Posterior vena cava (tissue), 2 donors: ENCODE measurements around the gene COX6A2. TPM values are rescaled to one million over a fixed set of nuclear protein-coding genes. Genes with fewer than 3 reads are reported as not detected.
"Not testable (repeated sequence)": the region's sequence is repeated elsewhere in the genome, so short reads cannot be mapped to it uniquely, and the experiment has no call there.

Source experiments
- DNase-seq: peaks from one replicate; pipeline ENCODE4 v3.0.0-alpha.2; 2020; ENCODE audit warnings: low spot score
- intact Hi-C, 2 donors: fragments of 100-400 bp; cut with DNase I; formaldehyde crosslinking; loops; one replicate each; pipeline versions ENCODE4 v1.14.1 to v1.14.2; 2022 to 2023
- total RNA-seq, 2 donors: library from RNA; stranded (reverse); fragmentation: NEBNext Ultra II Directional; extraction: Animal tissue kit (Norgen Biotek cat#: 25700); gene quantifications; one replicate each; pipeline ENCODE4 v1.2.1, GENCODE V29; 2021
- donor health status: DM: yes; HTN: yes; CAD: no.
- donor health status: DM: yes; HTN: yes; CAD: no.

Gene COX6A2
- total RNA-seq, 2 donors from 2014 or later = 1.1 to 1.5 TPM

DNA sequence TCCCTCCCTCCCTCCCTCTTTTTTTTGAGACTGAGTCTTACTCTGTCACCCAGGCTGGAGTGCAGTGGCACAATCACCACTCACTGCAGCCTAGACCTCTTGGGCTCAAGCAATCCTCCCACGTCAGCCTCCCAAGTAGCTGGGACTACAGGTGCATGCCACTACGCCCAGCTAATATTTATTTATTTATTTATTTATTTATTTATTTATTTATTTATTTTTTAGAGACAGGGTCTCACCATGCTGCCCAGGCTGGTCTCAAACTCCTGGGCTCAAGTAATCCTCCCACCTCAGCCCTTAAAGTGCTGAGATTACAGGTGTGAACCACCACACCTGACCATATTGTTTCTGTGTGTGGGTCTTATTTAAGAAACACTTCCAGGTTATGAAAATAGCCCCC lies 11.1 kb downstream of the COX6A2 start:
- intact Hi-C loops, DNase-seq: not testable (repeated sequence)

DNA sequence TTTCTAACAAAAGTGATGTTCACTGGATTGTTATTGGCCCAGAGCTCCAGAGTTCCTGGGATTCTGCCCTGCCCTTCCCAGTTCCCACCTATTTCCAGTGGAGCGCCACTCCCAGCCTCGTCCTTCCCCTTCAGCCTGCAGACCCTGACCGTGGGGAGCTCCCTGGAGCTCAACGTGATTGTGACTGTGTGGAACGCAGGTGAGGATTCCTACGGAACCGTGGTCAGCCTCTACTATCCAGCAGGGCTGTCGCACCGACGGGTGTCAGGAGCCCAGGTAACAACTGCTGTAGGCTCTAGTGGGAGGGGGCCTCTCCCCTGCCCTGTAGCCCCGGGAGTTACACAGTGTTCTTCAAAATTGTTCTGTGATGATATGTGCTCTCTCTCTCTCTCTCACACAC lies 11.8 kb downstream of the COX6A2 start:
- DNase-seq = no peak

DNA sequence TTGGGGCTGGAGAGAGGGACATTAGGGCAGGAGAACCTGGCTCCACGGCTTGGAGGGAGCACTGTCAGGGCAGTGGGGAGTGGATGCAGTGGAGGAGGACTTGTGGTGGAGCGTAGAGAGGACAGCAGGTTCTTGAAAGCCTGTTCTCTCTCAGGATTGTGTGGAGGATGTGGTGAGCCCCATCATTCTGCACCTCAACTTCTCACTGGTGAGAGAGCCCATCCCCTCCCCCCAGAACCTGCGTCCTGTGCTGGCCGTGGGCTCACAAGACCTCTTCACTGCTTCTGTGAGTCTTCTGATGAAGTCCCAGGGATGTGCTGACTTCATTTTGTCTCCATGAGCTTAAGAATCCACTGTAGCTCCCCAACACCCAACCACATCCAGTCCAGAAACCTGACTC lies 13.5 kb downstream of the COX6A2 start:
- no peak for DNase-seq
- intact Hi-C loops = no loop called here

More for the DNA sequence above, 11.8 kb downstream of the COX6A2 start:
- intact Hi-C loops = no loop called here

DNA sequence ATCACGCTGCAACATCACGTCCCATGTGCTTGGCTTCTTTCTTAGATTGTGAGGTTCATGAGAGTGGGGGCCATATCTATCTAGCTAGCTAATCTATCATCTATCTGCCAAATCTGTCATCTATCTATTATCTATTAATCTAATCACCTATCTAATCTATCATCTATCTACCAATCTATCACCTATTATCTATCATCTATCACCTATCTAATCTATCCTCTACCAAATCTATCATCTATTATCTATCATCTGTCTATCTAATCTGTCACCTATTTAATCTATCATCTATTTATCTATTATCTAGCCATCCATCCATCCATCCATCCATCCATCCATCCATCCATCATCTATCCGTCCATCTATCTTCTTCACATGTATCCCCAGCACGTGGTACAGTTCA lies 14.2 kb downstream of the COX6A2 start:
- intact Hi-C loops = no loop called here
- no peak for DNase-seq

DNA sequence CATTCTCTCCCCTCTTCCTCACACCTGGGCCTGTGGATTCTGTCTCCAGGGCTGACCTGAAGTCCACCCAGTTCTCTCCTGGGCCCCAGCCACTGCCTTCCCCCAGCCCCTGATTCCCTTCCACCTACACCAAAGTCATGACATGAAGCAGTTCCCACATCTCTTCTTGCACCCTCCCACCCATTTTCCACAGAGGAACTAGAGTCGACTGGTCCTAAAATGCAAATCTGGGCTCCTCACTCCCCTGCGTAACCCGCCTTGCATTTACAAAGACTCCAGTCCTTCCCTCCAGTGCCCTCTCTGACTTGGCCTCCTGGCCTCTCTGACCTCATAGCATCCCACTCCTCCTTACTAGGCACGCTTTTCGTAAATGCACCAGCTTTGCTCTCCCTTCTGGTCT lies 14.8 kb downstream of the COX6A2 start:
- intact Hi-C loops = no loop called here
- DNase-seq = no peak

DNA sequence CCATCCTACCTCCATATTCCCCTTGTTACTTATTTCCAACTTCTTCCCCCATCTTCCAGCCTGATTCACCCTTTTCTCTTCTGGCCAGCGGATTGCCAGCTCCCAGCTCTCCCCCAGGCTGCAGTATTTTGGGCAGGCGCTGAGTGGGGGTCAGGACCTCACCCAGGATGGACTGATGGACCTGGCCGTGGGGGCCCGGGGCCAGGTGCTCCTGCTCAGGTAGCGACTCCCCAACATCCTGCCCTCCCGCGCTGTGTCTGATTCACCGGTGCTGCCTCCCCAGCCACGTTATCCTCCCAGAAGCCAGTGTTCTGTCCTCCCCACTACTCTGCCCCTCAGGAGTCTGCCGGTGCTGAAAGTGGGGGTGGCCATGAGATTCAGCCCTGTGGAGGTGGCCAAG lies 15.4 kb downstream of the COX6A2 start:
- intact Hi-C loops = no loop called here
- DNase-seq = no peak

DNA sequence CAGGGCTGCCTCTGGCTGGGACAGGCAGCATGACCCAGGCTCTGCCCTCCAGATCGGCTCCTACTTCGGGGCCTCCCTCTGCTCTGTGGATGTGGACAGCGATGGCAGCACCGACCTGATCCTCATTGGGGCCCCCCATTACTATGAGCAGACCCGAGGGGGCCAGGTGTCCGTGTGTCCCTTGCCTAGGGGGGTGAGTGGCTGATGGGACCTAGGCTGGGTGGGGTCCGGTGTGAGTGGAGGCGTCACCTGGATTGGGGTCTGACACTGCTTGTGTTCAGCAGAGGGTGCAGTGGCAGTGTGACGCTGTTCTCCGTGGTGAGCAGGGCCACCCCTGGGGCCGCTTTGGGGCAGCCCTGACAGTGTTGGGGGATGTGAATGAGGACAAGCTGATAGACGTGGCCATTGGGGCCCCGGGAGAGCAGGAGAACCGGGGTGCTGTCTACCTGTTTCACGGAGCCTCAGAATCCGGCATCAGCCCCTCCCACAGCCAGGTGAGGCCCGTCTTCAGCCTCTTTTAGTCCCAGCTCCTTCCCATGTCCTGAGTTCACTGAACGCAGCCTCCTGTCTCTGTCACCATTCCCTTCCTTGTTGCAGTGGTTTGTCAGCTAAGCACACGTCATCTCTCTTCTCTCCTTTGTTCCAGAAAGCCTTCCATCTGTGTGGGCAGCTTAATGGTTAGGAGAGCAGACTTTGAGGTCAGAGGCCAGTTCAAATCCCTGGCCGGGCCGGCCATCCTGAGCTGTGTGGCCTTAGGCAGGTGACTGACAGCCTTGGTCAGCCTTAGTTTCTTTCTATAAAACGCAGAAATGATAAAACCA lies 16.9 kb downstream of the COX6A2 start:
- intact Hi-C loops = no loop called here
- DNase-seq = no peak

DNA sequence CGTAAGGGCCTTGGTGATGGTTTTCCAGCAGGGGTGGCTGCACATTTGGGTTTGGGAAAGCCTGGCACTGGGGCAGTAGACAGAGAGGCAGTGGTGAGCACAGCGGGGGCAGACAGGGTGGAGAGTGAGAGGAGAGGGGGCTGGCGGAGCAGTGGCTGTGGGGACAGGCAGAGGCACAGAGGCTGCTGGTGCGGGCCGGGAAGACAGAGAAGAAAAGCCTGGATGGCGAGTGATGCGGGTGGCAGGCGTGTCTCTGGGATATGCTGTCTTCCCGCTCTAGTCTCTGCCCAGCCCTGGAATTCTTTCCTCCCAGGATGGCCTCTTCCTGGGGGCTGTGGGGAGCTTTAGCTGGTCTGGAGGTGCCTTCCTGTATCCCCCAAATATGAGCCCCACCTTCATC lies 18.1 kb downstream of the COX6A2 start:
- no peak for DNase-seq
- intact Hi-C loops = no loop called here

DNA sequence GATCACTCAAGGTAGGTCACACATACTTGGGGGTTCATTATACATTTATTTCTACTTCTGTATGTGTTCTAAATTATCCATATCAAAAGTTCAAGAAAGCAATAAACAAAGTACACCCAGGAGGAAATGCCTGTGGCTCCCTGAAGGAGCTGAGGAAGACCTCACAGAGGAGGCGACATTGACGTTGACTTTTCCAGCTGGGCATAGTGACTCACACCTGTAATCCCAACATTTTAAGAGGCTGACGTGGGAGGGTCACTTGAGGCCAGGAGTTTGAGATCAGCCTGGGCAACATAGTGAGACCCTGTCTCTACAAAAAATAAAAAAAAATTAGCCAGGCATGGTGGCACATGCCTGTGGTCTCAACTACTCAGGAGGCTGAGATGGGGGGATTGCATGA lies 18.7 kb downstream of the COX6A2 start:
- intact Hi-C loops = no loop called here
- no peak for DNase-seq

DNA sequence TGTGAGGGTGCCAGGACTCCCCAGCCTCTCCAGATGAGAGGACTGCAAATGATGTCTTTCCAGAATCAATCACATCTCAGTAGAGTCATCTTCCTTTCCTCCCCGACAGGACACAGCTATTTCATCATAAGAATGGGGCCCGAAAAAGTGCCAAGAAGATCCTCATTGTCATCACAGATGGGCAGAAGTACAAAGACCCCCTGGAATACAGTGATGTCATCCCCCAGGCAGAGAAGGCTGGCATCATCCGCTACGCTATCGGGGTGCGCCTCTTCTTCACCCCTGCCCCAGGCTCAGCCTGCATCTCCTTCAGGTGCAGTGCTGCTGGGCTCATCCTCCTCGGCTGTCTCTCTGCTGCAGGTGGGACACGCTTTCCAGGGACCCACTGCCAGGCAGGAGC lies 20.8 kb downstream of the COX6A2 start:
- DNase-seq = no peak
- intact Hi-C loops = no loop called here

DNA sequence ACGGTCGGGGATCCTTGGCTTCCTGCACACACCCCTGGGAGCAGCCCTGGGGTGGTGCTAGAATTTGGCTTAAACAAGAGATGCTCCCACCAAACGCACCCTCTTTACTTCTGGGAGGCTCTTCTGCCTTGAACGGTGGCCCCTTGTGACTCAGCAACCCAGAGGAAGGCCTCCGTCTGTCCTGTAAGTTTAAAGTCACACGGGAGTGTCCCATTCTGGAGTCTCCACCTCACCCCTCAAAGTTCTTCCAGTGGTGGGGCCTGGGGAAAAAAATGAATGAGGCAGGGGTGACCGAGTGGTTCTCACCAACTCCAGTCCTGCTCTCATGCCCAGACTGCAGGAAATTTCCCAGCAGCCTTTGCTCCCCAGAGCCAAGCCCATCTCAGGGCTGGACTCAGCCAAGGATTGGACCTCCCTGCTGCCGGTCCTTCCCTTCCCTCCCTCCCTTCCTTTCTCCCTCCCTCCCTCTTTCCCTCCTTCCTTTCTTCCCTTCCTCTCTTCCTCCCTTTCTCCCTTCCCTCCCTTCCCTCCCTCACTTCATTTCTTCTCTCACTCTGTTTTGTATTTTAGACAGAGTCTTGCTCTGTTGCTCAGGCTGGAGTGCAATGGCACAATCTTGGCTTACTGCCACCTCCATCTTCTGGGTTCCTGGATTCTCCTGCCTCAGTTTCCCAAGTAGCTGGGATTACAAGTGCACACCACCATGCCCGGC lies 23.7 kb downstream of the COX6A2 start:
- intact Hi-C loops = no loop called here
- no peak for DNase-seq

DNA sequence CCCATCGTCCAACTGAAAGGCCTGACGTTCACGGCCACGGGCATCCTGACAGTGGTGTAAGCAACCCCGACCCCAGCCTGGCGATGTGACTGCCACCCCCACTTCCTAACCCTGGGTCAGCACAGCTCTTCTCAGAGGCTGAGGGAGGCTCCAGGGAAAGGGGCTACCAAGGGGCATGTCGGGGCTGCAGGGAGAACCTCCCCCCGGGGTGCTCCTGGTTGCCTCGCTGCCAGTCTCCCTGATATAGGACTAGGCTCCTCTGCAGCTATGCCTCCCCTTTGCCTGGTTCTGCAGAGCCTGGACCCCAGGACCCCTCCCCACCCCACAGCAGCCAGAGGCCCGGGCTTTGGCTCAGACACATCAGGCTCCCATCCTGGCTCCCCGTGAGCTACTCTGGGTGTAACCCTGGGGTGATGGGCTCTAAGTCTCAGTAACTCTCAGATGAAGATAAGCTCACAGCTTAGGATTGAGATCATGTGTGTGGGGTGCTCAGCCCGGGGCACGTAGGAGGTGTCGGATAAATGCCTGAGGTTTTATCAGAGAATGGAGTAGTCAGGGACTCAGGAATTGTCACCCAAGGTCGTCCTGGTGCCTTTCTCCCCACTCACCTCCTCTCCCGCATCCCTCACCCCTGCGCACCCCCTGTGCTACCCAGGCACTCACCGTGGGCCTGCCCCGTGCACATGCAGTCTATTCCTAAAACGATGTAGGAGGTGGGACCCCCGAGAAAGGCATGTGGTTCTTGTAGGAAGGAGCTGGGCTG lies 24.4 kb downstream of the COX6A2 start:
- no peak for DNase-seq
- intact Hi-C loops = no loop called here

DNA sequence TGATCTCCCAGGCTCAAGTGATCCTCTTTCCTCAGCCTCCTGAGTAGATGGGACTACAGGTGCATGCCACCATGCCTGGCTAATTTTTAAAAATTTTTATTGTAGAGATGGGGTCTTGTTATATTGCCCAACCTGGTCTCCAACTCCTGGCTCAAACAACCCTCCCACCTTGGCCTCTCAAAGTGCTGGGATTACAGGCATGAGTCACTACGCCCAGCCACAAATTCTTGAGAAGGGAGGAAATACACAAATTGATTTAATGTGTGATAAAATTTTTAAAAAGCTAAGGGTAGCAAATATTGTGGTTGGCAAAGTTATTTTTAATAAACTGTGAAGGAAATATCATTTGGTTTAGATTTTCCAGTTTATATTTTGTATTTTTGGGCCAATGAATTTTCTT lies 25.5 kb downstream of the COX6A2 start:
- DNase-seq = no peak
- intact Hi-C loops = no loop called here

DNA sequence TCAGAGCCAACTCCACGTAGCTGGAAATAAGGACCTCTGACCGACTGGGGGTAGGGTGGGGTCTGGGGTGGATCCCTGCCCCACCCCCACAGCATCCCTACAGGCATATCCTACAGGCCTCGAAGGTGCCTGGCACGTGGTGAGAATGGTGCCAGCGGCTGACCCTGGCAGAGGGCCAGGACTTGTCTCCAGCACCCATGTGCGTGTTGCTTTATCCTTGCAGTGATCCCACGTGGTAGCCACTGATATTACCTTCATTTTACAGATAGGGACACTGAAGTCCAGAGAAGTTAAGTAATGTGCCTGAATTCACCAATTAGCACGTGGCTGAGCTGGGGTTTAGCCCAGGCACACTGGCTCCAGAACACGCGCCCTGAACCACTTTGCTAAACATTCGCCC lies 26.7 kb downstream of the COX6A2 start:
- intact Hi-C loops = no loop called here
- no peak for DNase-seq

DNA sequence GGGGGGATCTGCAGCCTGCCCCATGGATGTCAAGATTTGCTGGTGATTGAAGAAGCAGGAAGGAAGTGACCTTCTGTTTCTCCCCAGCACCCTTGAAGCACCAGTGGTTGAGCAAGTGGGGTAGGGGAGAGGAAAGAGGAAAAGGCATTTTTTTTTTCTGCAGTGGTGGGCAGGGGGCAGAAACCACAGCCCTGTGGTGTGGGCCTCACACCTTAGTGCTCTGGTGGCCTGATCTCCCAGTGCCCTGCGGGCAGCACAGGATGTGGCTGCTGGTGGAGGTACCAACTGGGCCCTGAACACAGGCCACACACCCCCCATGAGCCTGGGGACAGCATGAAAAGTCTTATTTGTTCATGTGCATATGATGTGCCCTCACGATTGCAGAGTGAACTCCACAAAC lies 28.0 kb downstream of the COX6A2 start:
- intact Hi-C loops = no loop called here
- DNase-seq = no peak

DNA sequence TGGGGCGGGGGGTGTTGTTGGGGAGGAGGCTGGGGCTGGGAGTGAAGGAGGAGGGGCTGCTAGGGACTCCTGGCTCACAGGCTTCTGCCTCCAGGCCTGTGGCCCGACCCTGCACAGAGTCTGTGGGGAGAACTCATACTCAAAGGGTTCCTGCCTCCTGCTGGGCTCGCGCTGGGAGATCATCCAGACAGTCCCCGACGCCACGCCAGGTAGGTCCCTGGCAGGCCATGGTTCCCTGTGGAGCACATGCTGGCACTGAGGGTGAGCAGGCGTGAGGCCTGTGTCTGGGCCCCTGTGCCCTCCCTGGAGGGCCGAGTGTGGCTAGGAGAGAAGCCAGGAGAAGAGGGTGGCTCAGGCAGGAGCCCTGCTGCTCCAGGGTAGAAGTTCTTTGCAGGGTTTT lies 30.5 kb downstream of the COX6A2 start:
- DNase-seq = no peak
- intact Hi-C loops = no loop called here

DNA sequence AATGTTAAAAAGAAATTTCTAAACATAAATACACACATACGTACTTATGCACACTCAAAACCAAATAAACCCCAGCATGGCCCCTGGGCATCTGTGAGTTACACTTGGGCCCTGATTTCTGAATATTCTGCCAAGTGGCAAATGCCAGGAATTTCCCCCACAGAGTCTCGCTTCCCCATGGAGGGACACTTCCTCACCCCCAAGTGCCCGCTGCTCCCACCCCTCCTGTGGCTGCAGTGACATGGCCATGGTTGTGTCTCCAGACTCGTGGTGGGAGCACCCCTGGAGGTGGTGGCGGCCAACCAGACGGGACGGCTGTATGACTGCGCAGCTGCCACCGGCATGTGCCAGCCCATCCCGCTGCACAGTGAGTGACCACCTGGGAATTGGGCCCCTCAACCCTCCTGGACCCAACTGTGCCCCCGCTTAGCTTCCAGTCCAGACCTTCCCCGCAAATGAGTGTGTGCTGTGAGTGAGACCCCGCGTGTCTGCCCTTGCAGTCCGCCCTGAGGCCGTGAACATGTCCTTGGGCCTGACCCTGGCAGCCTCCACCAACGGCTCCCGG lies 31.0 kb downstream of the COX6A2 start:
- intact Hi-C loops = no loop called here
- no peak for DNase-seq

DNA sequence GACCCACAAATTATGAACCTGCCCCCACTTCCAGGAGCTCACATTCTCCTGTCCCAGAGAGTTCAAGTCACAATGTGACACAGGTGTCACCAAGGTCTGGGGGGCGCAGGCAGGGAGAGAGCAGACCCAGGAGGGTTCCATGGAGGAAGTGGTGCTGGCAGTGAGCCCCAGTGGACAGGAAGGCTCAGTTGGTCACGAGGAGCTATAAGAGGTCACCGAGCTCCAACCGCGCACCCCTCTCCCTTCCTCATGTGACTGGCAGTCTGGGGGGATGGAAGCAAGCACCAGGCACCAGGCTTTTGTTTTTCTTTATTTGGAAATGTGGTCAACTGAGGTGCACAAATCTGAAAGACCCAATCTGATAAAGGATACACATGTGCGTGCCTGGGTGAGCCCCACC lies 32.5 kb downstream of the COX6A2 start:
- intact Hi-C loops = no loop called here
- DNase-seq = no peak

DNA sequence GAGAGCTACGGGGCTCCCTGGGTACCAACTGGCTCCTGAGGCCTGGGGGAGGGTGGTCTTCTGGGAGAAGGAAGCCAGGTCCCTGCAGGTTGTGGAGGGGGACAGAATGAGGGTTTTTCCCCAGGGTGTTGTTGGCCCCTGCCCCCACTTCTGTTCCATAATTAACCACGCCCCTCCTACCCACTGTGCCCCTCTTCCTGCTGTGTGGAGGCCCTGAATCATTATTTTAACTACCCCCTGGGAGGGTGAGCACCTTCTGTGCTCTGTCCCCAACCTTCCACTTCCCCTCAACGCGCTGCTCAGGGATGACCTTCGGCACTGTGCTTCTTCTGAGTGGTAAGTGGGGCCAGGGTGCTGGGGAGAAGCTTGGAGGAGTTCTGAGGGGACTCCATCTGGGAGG lies 35.1 kb downstream of the COX6A2 start, which contains the start of gene ITGAD:
ITGAD (plus strand) TSS at position 280 of the 400 bp plus-strand sequence; CDS start at position 306, 26 bp downstream.
- intact Hi-C loops = no loop called here
- no peak for DNase-seq

DNA sequence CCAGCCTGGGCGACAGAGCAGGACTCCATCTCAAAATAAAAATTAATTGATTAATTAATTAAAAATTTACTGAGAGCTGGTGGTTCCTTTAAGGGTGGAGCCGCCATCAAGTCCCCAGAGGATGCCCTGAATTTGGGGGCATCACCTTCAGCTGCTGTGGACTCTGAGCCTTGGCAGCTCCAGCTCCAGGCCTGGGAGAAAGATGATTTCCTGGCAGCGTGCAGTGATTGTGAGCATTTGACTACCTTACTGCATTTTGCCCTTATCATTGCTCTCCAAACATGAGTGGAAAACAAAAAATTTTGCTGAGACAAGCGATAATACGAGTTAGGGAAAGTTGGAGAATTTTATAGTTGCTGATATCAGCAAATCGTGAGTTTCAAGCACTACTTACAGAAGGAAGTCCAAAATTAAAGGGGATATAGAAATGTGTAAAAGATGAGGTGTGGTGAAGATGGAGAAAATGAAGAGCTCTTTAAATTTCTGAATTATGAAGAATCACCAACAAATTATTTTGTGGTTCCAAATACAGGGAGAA lies 37.6 kb downstream of the COX6A2 start:
- no peak for DNase-seq

More for the DNA sequence above, 37.6 kb downstream of the COX6A2 start:
- intact Hi-C loops = no loop called here
